AG09309 (cell line): ENCODE measurements around the gene PRXL2B.

Source experiments
- DNase-seq: peaks from one replicate; pipeline ENCODE4 v3.0.0-alpha.2; 2010; ENCODE audit warnings: low read depth
- H3K4me3 ChIP-seq: 2 replicates; pipeline ENCODE4 v1.5.1; 2011; ENCODE audit warnings: mild to moderate bottlenecking, low read depth, low read length, moderate library complexity; ENCODE audit not compliant: control insufficient read depth
- CTCF ChIP-seq: IDR thresholded peaks from 2 replicates; pipeline ENCODE4 v1.5.1; 2011; ENCODE audit warnings: mild to moderate bottlenecking, low read depth, low read length, inconsistent platforms; ENCODE audit not compliant: insufficient read depth, control insufficient read depth; ENCODE audit errors: missing control alignments

Gene PRXL2B

GRCh38 chr1:2609319-2610035 is 22.9 kb downstream of the PRXL2B start:
- no peak overlapping the region for H3K4me3 ChIP-seq
- no peak for DNase-seq
- TF ChIP-seq CTCF: no peak

GRCh38 chr1:2610036-2610959 is 23.7 kb downstream of the PRXL2B start:
- no peak for DNase-seq
- H3K4me3 ChIP-seq: no peak overlapping the region
- TF ChIP-seq CTCF: no peak

GRCh38 chr1:2611031-2611501 is 24.5 kb downstream of the PRXL2B start:
- H3K4me3 ChIP-seq: no peak overlapping the region
- TF ChIP-seq CTCF: no peak
- DNase-seq: no peak

- H3K4me3 ChIP-seq: no peak overlapping the region
- no peak for DNase-seq
- TF ChIP-seq CTCF: no peak
These were observed 25.3 kb downstream of the PRXL2B start for GRCh38 chr1:2611621-2612437.

- no peak for DNase-seq
- H3K4me3 ChIP-seq: no peak overlapping the region
- TF ChIP-seq CTCF: no peak
These were observed 26.2 kb downstream of the PRXL2B start for GRCh38 chr1:2612591-2613365.
